B cell (primary cell): ENCODE data around the gene SIGLEC5.

Experiments
- EZH2 ChIP-seq: IDR thresholded peaks from 2 replicates; pipeline ENCODE4 v1.6.1; 2012; ENCODE audit warnings: borderline replicate concordance, low read depth, mild to moderate bottlenecking, moderate library complexity, low read length; ENCODE audit not compliant: insufficient read depth, poor library complexity, severe bottlenecking
- TF ChIP-seq, protein P1 (sequence below): fragments of 200-600 bp; IDR thresholded peaks from one replicate; pipeline ENCODE4 v1.8.0; 2022; ENCODE audit warnings: antibody characterized with exemption, mild to moderate bottlenecking

DNA sequence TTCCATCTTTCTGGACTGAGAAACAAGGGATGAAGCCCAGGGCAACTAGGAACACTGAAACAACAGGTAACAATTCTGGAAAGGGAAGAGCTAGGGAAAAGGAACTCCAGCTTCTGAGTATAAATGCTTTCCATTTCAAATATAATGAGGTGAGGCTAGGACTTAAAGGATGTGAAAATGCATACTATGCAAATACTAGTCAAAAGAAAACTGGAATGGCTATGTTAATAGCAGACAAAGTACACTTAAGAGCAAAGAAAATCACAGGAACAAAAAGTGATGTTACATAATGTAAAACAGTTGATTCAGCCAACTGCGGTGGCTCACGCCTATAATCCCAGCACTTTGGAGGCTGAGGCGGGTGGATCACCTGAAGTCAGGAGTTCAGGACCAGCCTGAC, 10.2 kb upstream of the SIGLEC5 start:
- TF ChIP-seq EZH2 = no peak
- TF ChIP-seq, protein P1, sequence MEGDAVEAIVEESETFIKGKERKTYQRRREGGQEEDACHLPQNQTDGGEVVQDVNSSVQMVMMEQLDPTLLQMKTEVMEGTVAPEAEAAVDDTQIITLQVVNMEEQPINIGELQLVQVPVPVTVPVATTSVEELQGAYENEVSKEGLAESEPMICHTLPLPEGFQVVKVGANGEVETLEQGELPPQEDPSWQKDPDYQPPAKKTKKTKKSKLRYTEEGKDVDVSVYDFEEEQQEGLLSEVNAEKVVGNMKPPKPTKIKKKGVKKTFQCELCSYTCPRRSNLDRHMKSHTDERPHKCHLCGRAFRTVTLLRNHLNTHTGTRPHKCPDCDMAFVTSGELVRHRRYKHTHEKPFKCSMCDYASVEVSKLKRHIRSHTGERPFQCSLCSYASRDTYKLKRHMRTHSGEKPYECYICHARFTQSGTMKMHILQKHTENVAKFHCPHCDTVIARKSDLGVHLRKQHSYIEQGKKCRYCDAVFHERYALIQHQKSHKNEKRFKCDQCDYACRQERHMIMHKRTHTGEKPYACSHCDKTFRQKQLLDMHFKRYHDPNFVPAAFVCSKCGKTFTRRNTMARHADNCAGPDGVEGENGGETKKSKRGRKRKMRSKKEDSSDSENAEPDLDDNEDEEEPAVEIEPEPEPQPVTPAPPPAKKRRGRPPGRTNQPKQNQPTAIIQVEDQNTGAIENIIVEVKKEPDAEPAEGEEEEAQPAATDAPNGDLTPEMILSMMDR = no peak
